ENCODE measurements around the gene PCSK9.

Gene PCSK9

DNA sequence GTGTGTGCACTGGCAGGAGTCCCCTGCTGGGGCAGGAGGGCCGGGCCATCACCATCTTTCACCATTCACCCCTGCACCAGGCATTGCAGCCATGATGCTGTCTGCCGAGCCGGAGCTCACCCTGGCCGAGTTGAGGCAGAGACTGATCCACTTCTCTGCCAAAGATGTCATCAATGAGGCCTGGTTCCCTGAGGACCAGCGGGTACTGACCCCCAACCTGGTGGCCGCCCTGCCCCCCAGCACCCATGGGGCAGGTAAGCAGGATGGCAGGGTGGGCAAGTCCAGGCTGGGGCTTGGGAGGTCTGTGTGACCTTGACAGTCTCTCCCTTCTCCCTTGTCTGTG, 18.6 kb downstream of the PCSK9 start:
- DNase-seq (ENCODE audit: low read depth in 1 of 2, low spot score in 1 of 2), result no peak

DNA sequence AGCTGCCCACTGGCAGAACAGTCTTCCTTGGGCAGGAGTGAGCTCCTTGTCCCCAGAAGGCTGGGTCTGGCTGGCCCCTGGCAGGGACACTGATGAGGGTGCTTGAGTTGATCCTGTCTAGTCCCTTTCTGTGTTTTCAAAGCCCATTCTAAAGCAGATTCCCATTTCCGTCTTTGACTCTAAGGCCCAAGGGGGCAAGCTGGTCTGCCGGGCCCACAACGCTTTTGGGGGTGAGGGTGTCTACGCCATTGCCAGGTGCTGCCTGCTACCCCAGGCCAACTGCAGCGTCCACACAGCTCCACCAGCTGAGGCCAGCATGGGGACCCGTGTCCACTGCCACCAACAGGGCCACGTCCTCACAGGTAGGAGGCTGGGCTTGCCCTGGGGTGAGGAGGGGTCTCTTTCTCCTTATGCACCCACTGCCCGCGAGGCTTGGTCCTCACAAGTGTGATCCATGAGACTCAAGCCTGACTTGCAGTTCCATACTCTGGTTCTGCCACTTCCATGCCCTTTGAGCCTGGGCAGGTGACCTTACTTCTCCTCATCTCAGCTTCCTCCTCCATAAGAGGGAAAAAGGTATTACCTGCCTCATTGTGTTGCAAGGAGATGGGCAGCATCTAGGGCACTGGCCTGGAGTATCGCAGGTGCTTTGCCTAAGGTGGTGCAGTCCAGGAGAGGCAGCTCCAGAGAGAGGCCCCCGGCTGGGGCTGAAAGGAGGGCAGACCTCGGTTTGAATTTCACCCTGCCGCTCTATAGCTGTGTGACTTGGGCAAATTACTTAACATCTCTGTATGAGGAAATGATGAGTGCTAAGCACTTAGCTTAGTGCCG, 20.2 kb downstream of the PCSK9 start:
- no peak for DNase-seq (ENCODE audit: low read depth in 1 of 2, low spot score in 1 of 2)

DNA sequence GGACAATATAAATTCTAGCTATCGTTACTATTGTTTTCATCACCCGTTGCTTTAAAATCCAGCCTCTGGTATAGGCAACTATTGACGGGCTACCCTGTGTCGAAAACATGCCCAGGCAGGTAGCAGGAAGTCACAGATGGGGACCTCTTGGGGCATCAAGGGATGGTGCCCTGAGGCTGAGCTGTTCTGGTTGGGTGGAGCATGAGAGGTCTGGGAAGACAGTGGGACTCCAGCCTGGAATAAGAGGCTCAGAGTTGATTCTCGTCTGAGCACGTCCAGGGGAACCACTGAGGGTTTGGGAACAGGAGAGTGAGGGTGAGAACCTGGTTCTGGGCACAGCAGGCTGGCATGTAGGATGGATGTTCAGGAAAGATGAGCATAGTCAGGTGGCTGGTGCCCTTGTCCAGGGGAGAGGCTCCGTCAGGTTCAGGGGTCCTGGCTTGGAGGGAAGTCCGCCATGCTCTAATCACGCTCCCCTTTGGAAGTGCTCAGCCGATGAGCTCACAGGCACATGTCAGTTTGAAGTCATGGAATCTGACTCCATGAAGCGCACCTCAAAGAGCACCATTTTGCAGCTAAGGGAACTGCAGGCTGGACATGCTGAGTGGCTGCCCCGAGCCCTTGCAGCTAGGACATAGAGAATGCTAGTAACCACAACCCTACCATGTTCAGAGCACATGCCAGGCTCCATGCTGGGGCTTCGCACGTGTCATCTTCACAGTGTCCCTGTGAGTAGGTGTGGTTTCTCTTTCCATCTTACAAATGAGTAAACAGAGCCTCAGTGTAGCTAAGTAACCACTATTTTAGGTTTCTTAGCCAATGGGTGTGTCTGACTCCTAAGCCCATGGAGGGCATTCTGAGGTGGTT, 21.0 kb downstream of the PCSK9 start:
- DNase-seq (ENCODE audit: low read depth in 1 of 2, low spot score in 1 of 2), result no peak

DNA sequence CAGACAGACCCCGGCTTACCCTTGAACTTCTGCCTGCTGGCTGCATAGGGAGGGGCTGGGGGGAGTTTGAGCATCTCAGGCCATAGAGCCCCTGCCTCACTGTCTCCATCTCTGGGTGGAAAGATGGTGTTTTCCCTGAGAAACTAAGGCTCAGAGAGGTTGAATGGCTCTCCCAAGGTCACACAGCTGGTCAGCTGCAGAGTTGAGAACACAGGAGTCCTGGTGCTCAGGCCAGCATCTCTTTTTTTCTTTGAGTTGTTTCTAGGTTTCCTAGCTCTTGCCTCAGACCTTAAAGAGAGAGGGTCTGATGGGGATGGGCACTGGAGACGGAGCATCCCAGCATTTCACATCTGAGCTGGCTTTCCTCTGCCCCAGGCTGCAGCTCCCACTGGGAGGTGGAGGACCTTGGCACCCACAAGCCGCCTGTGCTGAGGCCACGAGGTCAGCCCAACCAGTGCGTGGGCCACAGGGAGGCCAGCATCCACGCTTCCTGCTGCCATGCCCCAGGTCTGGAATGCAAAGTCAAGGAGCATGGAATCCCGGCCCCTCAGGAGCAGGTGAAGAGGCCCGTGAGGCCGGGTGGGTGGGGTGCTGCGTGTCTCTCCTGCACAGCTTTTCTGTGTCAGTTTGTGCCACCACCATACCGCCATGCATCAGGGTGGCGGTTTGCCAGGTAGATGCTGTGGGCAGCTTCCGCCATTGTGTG, 21.8 kb downstream of the PCSK9 start:
- DNase-seq (ENCODE audit: low read depth in 1 of 2, low spot score in 1 of 2), result no peak

DNA sequence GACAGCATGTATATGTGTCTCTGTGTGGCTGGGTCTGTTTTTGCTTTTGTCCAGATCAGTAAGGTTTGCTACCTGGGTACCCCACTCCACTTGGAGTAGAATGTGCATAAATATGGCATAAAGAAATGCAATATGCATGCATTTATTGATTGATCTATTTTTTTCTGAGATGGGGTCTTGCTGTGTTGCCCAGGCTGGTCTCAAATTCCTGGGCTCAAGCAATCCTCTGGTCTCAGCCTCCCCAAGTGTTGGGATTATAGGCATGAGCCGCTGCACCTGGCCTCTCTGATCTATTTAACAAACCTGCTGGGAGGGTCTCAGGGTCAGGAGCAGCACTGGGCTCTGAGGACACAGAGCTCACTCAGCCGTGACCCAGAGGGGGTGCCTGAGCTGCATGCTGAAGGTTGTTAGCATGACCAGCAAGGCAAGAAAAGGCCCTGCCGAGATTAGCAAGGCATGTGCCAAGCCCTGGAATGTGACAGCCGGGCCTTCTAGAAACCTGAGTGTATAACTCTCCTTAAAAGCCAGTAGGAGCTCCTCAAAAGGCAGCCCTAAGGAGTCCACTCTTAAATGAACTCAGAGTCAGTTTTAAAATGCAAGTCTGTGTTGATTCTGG, 22.5 kb downstream of the PCSK9 start:
- DNase-seq (ENCODE audit: low read depth in 1 of 2, low spot score in 1 of 2), result no peak

DNA sequence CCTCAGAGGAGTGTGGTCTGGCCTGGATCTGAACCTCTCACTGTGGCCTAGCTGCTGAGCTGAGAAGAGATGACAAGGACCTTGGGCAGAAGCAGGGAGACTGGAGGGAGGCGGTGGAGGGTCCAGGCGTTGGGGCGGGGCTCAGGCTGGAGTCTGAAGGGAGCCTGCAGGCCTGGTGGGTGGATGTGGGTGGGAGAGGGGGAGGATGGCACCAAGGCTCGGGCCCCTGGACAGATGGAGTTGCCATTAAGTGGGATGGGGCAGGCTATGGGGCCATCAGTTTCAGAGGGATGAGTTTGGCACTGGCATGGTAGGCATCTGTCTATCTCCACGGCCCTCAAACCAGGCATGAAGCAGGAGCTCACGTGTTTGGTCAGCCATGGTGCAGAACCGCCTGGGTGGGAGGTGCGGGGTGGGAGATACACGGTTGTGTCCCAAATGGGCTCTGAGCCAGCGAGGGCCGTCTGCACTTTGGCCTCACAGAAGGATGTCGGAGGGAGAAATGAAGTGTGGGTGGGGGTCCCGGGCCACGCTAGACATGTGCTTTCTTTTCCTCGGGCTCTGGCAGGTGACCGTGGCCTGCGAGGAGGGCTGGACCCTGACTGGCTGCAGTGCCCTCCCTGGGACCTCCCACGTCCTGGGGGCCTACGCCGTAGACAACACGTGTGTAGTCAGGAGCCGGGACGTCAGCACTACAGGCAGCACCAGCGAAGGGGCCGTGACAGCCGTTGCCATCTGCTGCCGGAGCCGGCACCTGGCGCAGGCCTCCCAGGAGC, 23.6 kb downstream of the PCSK9 start:
- no peak for DNase-seq (ENCODE audit: low read depth in 1 of 2, low spot score in 1 of 2)

DNA sequence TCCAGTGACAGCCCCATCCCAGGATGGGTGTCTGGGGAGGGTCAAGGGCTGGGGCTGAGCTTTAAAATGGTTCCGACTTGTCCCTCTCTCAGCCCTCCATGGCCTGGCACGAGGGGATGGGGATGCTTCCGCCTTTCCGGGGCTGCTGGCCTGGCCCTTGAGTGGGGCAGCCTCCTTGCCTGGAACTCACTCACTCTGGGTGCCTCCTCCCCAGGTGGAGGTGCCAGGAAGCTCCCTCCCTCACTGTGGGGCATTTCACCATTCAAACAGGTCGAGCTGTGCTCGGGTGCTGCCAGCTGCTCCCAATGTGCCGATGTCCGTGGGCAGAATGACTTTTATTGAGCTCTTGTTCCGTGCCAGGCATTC, 24.2 kb downstream of the PCSK9 start:
- no peak for DNase-seq (ENCODE audit: low read depth in 1 of 2, low spot score in 1 of 2)

DNA sequence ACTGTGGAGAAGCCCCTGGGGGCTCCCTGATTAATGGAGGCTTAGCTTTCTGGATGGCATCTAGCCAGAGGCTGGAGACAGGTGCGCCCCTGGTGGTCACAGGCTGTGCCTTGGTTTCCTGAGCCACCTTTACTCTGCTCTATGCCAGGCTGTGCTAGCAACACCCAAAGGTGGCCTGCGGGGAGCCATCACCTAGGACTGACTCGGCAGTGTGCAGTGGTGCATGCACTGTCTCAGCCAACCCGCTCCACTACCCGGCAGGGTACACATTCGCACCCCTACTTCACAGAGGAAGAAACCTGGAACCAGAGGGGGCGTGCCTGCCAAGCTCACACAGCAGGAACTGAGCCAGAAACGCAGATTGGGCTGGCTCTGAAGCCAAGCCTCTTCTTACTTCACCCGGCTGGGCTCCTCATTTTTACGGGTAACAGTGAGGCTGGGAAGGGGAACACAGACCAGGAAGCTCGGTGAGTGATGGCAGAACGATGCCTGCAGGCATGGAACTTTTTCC, 24.8 kb downstream of the PCSK9 start:
- no peak for DNase-seq (ENCODE audit: low read depth in 1 of 2, low spot score in 1 of 2)

DNA sequence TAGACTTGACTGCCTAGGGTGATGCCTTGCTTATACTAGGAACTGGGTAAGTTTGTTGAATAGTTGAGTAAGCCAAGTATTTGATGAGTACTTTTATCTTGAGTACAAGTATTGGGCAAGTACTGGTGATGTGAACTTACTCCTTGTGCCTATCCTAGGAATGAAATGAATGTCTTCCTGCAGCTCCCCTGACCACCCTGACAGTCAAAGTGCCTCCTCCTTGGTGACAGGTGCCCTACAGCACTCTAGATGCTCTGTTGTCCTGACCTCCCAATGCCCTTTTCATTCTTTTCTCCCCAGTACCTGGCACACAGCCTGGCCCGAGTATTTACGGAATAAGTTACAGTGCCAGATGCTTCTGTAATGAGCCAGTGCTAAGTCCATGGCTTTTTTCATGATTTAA, 25.5 kb downstream of the PCSK9 start:
- no peak for DNase-seq (ENCODE audit: low read depth in 1 of 2, low spot score in 1 of 2)

DNA sequence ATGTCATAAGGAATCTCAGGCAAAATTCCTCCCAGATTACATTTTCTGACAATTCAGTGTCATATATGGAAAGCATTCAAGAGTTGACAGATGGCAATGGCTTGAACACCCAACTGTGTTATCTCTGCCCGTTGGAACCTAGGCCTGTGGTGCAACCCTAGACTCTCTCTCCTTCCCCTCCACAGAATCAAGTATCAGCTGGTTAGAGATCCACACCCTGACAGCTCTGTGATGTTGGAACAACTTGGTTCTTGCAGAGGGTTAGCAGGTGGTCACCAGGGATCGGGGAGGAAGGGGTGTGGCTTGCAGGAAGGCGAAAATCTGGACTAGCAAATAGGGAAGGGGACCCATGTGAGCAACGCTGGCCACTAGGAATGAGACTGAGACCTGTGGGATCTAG, 26.3 kb downstream of the PCSK9 start:
- no peak for DNase-seq (ENCODE audit: low read depth in 1 of 2, low spot score in 1 of 2)

DNA sequence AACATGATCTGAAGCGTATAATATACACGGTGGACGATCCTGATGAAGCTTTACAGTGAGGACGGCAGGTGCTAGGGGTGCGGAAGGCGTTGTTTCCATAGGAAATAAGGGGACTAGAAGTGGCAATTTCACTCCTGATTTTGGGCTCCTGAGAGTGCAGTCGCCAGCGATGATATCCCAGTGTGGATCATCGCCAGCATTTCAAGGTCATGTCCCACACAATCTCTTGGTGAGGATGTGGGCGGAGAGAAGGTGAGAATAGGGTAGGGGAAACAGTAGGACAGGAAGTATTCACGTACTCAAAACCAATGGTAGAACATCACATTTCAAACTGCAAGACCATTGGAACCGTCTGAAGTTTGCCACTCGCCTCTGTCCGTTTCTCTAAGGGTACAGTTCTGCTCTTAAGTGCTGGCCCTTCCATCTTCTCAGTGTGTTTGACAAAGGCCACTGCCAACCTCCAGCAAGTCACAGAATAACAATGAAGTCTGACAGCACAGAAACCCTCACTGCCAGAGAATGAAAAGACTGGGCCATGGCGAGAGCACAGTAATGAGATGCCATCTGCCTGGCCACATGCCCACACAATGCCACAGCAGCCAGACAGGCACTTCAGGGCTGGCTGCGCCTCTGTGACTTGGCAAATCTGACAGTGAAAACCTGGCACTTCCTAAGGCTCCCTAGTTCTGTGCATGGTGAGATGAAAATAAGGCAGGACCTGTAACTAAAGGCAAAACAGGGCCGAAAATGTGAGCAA, 27.9 kb downstream of the PCSK9 start:
- DNase-seq (ENCODE audit: low read depth in 1 of 2, low spot score in 1 of 2), result no peak

DNA sequence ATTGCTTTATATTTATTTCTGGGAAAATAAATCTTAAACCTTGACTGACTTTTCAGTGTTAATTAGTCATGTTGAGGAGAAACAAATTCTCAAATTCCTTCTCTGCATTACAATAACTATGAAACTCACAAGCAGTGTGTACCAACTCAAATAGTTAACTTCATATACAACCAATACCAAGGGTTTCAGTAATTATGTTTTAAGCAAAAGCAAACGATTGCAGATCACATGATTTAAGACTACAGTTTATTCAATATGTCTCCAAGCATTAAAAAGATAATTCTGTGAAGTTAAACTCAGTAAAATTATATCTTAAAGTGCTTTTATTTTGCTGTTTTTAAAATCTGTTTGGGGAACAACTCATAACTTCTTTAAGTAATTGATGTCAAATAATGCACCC, 28.6 kb downstream of the PCSK9 start:
- DNase-seq (ENCODE audit: low read depth in 1 of 2, low spot score in 1 of 2), result no peak

DNA sequence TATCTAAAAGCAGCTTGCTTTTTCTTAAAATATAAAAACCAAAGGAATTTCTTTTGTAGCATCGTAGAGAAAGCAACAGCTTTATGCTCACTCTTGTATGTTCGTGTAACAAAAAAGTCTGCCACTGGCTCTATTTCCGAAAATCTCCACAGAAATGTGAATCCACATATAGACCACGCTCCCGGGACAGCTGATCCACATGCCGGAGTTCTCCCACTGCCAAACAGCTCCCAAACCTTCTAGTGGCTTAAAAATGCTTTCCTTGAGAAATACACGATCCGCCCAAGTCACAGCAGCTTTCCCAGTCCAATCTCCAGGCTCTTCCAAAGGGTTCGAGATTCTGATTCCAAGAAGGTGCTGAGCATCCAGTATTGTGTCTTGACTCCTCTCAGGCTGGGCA, 29.3 kb downstream of the PCSK9 start:
- no peak for DNase-seq (ENCODE audit: low read depth in 1 of 2, low spot score in 1 of 2)

DNA sequence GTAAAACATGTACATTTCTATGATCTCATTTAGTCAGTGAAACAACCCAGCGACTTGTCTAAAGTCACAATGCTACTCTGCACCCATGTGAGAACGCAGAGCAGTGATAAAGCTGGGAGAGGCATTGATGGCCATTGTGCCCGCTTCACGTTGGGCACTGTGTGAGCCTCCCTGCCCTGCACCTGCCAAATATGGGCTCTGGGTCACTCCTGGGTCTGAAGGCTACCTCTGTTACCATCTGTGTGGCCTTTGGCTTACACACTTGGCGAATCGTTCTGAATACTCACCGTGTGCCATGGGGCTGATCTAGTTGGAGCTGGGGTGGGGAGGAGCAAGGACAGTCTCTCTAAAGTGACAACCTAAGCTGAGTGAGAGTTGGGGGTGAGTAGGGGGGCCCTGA, 29.9 kb downstream of the PCSK9 start:
- no peak for DNase-seq (ENCODE audit: low read depth in 1 of 2, low spot score in 1 of 2)

DNA sequence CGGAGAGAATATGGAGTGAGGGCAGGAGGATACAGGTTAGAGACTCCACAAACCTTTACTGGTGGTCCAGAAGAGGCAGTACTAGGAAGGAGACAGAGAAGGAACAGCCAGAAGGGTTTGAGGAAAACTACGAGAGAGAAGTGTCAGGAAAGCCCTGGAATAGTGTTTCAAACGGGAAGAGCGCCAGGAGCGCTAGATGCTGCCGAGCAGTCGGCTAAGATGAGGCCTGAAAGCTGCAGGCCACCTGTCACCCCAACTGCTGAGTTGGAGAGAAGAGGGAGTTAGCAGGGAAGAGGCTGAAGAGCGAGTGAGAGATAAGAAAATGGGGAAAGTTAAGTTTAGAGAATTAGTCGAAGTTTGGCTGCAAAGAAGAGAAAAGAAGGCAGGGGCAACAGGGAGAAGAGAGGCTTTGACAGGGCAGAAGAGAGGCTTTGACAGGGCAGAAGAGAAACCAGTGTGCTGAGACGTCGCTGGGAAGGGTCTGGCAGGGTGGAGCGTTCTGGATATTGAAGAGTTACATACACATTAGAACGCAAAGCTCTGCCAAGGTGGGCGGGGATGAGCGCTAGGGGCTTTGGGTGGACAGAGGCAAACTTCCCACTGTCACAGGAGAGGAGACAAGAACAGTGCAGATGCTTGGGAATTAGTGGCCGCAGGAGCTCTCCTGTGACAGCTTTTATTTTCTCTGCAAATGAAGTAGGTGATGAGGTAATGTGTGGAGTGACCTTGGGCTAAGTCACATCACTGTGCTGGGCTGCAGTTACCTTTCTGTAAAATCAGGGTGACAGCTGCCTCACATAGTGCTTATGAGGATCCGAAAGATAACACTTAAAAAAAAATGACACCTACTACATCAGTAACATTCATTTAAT, 31.2 kb downstream of the PCSK9 start:
- no peak for DNase-seq (ENCODE audit: low read depth in 1 of 2, low spot score in 1 of 2)

DNA sequence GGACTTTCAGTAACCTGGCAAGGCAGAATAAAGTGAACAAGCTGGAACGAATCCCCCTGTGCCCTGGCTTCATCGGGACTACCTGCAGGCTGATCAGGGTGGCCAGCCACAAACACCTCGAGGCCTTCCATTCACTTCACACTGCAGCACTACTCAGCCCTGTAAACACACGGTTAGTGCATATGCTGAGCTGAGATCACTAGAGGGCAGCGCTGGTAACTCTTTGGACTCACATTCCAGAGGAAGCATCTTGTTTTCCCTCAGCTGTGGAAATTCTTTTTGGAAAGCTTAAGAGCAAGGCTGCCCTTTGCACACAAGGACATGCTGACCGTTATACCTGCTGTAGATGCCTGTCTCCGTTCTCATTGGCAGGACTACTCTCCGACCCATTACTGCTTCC, 32.1 kb downstream of the PCSK9 start:
- DNase-seq (ENCODE audit: low read depth in 1 of 2, low spot score in 1 of 2), result no peak

DNA sequence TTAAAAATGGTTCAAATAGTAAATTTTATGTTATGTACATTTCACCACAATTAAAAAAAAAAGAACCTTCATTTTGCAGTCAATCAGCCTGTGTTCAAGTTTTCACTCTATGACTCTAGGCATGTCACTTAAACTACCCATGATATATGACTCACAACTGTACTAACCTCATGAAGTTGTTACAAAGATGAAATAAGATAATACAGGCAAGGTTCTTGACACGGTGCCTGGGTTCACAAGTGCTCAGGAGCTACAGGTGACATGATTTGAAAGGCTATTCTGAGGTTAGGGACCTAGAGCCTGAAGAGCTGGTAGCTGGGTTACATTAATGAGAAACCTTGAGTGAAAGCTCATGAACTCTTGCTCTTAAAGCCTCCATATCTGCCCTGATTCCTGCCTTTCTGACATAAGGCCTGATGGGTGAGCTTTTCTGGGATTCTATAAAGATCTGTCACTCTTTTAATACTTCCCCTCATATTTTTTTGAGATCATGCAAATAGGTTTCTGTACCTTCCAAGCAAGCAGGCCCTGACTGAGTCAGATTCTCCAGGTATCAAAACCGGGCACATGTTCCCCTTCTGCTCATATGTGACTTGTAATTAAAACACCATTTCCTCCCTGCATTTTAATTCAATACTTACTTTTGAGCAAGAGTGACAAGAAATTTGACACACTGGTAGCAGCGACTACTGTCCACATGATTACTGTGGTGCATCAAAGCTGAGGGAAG, 34.0 kb downstream of the PCSK9 start:
- DNase-seq (ENCODE audit: low read depth in 1 of 2, low spot score in 1 of 2), result no peak

DNA sequence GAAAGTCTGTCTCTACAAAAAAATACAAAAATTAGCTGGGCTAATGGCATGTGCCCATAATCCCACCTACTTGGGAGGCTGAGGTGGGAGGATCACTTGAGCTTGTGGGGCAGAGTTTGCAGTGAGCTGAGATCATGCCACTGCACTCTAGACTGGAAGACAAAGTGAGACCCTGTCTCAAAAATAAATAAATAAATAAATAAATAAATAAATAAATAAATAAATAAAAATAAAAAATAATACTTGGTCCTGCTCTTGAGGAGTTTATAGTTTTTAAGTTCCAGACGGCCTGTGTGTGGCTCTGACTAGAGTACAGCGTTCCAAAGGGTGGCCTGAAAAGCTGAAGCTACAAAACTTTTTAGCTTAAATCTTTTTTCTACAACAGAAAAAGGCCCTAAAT, 35.1 kb downstream of the PCSK9 start:
- no peak for DNase-seq (ENCODE audit: low read depth in 1 of 2, low spot score in 1 of 2)
